ENCODE results near the gene RNASEL.

Gene RNASEL

GRCh38 chr1:182586380-182586779 lies 2.7 kb downstream of the RNASEL start:
- no peak for TF ChIP-seq ZFX (IDR thresholded peaks at IDR 0.05)
- no peak for TF ChIP-seq CTCF (conservative IDR thresholded peaks at IDR 0.05)
- no peak overlapping the region for H3K27ac ChIP-seq

GRCh38 chr1:182584746-182585145 lies 4.3 kb downstream of the RNASEL start:
- H3K27ac ChIP-seq: no peak overlapping the region
- TF ChIP-seq CTCF (conservative IDR thresholded peaks at IDR 0.05) (no peak), ZFX (IDR thresholded peaks at IDR 0.05) (no peak)

GRCh38 chr1:182580736-182581135 lies 8.3 kb downstream of the RNASEL start:
- no peak overlapping the region for H3K27ac ChIP-seq
- TF ChIP-seq CTCF (conservative IDR thresholded peaks at IDR 0.05): no peak
- TF ChIP-seq ZFX (IDR thresholded peaks at IDR 0.05): no peak

GRCh38 chr1:182575540-182576149 lies 13.4 kb downstream of the RNASEL start:
- no peak overlapping the region for H3K27ac ChIP-seq
- no peak for TF ChIP-seq ZFX (IDR thresholded peaks at IDR 0.05)
- no peak for TF ChIP-seq CTCF (conservative IDR thresholded peaks at IDR 0.05)

GRCh38 chr1:182574156-182574555 lies 14.9 kb downstream of the RNASEL start:
- no peak for TF ChIP-seq CTCF (conservative IDR thresholded peaks at IDR 0.05)
- no peak for TF ChIP-seq ZFX (IDR thresholded peaks at IDR 0.05)
- no peak overlapping the region for H3K27ac ChIP-seq

- TF ChIP-seq CTCF (conservative IDR thresholded peaks at IDR 0.05) (no peak), ZFX (IDR thresholded peaks at IDR 0.05) (no peak)
- H3K27ac ChIP-seq: no peak overlapping the region
These were observed 18.5 kb downstream of the RNASEL start for GRCh38 chr1:182570611-182570970.

GRCh38 chr1:182569939-182570610 lies 19.0 kb downstream of the RNASEL start:
- TF ChIP-seq CTCF (conservative IDR thresholded peaks at IDR 0.05): no peak
- TF ChIP-seq ZFX (IDR thresholded peaks at IDR 0.05): no peak
- H3K27ac ChIP-seq: no peak overlapping the region

All from C4-2B (cell line).